IMR-90 (cell line): ENCODE measurements around the gene NELFE. TPM values are rescaled to one million over a fixed set of nuclear protein-coding genes. Genes with fewer than 3 reads are reported as not detected.
"Not testable (repeated sequence)": the region's sequence is repeated elsewhere in the genome, so short reads cannot be mapped to it uniquely, and the experiment has no call there.

ENCODE experiments used
- ATAC-seq: fragments of 200-7000 bp; cut with Tn5 transposase; 2 replicates; pipeline ENCODE4 v1.9.1; 2020; ENCODE audit warnings: low read depth, mild to moderate bottlenecking, moderate library complexity
- BruUV-seq: library from RNA; stranded (reverse); fragments of 400-500 nt; replicated peaks from 2 replicates; lab custom pipeline; 2021; lab: Mats Ljungman, UMichigan
- CTCF ChIA-PET: fragments of 300-600 bp; formaldehyde crosslinking; extraction: SDS; loops from one replicate; lab custom pipeline; 2021; ENCODE audit warnings: antibody characterized with exemption; lab: Yijun Ruan, JAX
- POLR2A ChIA-PET: fragments of 300-600 bp; sonication (Branson Sonifier 250); formaldehyde crosslinking; loops from one replicate; lab custom pipeline; 2022; ENCODE audit warnings: antibody characterized with exemption; ENCODE audit not compliant: unreplicated experiment; lab: Charles Lee
- DNase-seq: peaks from one replicate; pipeline ENCODE4 v3.0.0; 2013
- H2AFZ ChIP-seq: replicated peaks from 2 replicates; pipeline ENCODE3; 2013; ENCODE audit warnings: low read length, mild to moderate bottlenecking; ENCODE audit not compliant: poor library complexity
- H2AK5ac ChIP-seq: 2 replicates; pipeline ENCODE4 v1.6.1; 2013; ENCODE audit warnings: low read depth, low read length, inconsistent platforms
- H2AK9ac ChIP-seq: replicated peaks from 2 replicates; pipeline ENCODE3; 2013; ENCODE audit warnings: mild to moderate bottlenecking, low read depth, low read length, moderate library complexity; ENCODE audit not compliant: poor library complexity
- H2BK120ac ChIP-seq: 2 replicates; pipeline ENCODE4 v1.6.1; 2013; ENCODE audit warnings: low read depth, low read length, inconsistent platforms
- H2BK15ac ChIP-seq: 3 replicates; pipeline ENCODE4 v1.6.1; 2013; ENCODE audit warnings: low read depth, low read length, inconsistent platforms
- H2BK20ac ChIP-seq: 2 replicates; pipeline ENCODE4 v1.6.1; 2013; ENCODE audit warnings: low read depth, mild to moderate bottlenecking, inconsistent platforms, low read length, moderate library complexity
- H2BK5ac ChIP-seq: 2 replicates; pipeline ENCODE4 v1.6.1; 2013; ENCODE audit warnings: mild to moderate bottlenecking, low read depth, low read length, inconsistent platforms; ENCODE audit not compliant: poor library complexity, severe bottlenecking
- H3K14ac ChIP-seq: replicated peaks from 2 replicates; pipeline ENCODE4 v1.6.1; 2013; ENCODE audit warnings: low read depth, low read length, inconsistent platforms
- H3K18ac ChIP-seq: 2 replicates; pipeline ENCODE4 v1.6.1; 2013; ENCODE audit warnings: low read depth, low read length, control low read depth
- H3K23ac ChIP-seq: 2 replicates; pipeline ENCODE4 v1.6.1; 2013; ENCODE audit warnings: low read depth, low read length, inconsistent platforms
- H3K27ac ChIP-seq: 2 replicates; pipeline ENCODE4 v1.5.1; 2013; ENCODE audit warnings: mild to moderate bottlenecking, control low read depth, low read length; ENCODE audit not compliant: insufficient read depth
- H3K27me3 ChIP-seq: 2 replicates; pipeline ENCODE4 v1.6.1; 2013; ENCODE audit warnings: low read length; ENCODE audit not compliant: control insufficient read depth, insufficient read depth
- H3K36me3 ChIP-seq: 2 replicates; pipeline ENCODE4 v1.6.1; 2013; ENCODE audit warnings: low read length, mixed read lengths; ENCODE audit not compliant: control insufficient read depth, insufficient read depth
- H3K4ac ChIP-seq: 2 replicates; pipeline ENCODE4 v1.6.1; 2013; ENCODE audit warnings: low read depth, low read length, inconsistent platforms
- H3K4me1 ChIP-seq: 2 replicates; pipeline ENCODE4 v1.6.1; 2013; ENCODE audit warnings: low read length, mixed read lengths; ENCODE audit not compliant: control insufficient read depth, insufficient read depth
- H3K4me2 ChIP-seq: 2 replicates; pipeline ENCODE4 v1.6.1; 2013; ENCODE audit warnings: low read depth, mild to moderate bottlenecking, control low read depth, low read length, moderate library complexity
- H3K4me3 ChIP-seq: 2 replicates; pipeline ENCODE4 v1.5.1; 2013; ENCODE audit warnings: low read depth, mild to moderate bottlenecking, control low read depth, low read length, moderate library complexity; ENCODE audit not compliant: insufficient read depth
- H3K56ac ChIP-seq: 2 replicates; pipeline ENCODE4 v1.6.1; 2013; ENCODE audit warnings: low read length, inconsistent platforms; ENCODE audit not compliant: insufficient read depth; ENCODE audit errors: extremely low read depth
- H3K79me1 ChIP-seq, 2 experiments: 2 replicates each; pipeline ENCODE4 v1.6.1; 2013; ENCODE audit warnings: low read length in 2 of 2, inconsistent platforms in 1 of 2, low read depth in 1 of 2
- H3K9ac ChIP-seq: 2 replicates; pipeline ENCODE4 v1.6.1; 2013; ENCODE audit warnings: low read depth, low read length, control low read depth
- H3K9me1 ChIP-seq: 2 replicates; pipeline ENCODE4 v1.6.1; 2013; ENCODE audit warnings: low read length, inconsistent platforms; ENCODE audit not compliant: insufficient read depth
- H3K9me3 ChIP-seq: 2 replicates; pipeline ENCODE4 v1.6.1; 2013; ENCODE audit warnings: low read length; ENCODE audit not compliant: control insufficient read depth, insufficient read depth
- H4K20me1 ChIP-seq: 2 replicates; pipeline ENCODE4 v1.6.1; 2013; ENCODE audit warnings: low read length, inconsistent platforms; ENCODE audit not compliant: insufficient read depth
- H4K5ac ChIP-seq: 2 replicates; pipeline ENCODE4 v1.6.1; 2013; ENCODE audit warnings: mild to moderate bottlenecking, low read depth, low read length, control low read depth
- H4K8ac ChIP-seq, 2 experiments: 2 replicates each; pipeline ENCODE4 v1.6.1; 2013; ENCODE audit warnings: low read depth in 2 of 2, low read length in 2 of 2, control low read depth in 1 of 2, inconsistent platforms in 1 of 2
- H4K91ac ChIP-seq: 2 replicates; pipeline ENCODE4 v1.6.1; 2013; ENCODE audit warnings: low read depth, low read length, inconsistent platforms; ENCODE audit not compliant: insufficient read depth
- CEBPB ChIP-seq: IDR thresholded peaks from 2 replicates; pipeline ENCODE4 v1.6.1; 2012; ENCODE audit warnings: low read depth, low read length, improper control_type of control experiment
- RFX5 ChIP-seq: IDR thresholded peaks from 2 replicates; pipeline ENCODE4 v1.8.0; 2012; ENCODE audit warnings: low read depth, mild to moderate bottlenecking, low read length, moderate library complexity
- WGBS, 2 experiments: methylation state at CpG; one replicate each; pipeline versions ENCODE4 v1.1.5 to v1.1.7; 2013; ENCODE audit warnings: missing lambda C conversion rate in 2 of 2; ENCODE audit not compliant: insufficient read length in 1 of 2; ENCODE audit errors: extremely low coverage in 2 of 2; 5-methylcytosine and 5-hydroxymethylcytosine counted together
- dilution Hi-C: fragments of 300-500 bp; cut with HindIII; formaldehyde crosslinking; loops from one replicate; pipeline ENCODE4 v1.14.3; 2018; ENCODE audit warnings: low sequenced_read_pairs; ENCODE audit not compliant: unreplicated experiment
- in situ Hi-C: fragments of 300-500 bp; cut with MboI; formaldehyde crosslinking; loops from 3 replicates; pipeline ENCODE4 v1.14.3; 2019; ENCODE audit warnings: low sequenced_read_pairs, inconsistent platforms, mixed read lengths
- intact Hi-C: fragments of 100-400 bp; cut with micrococcal nuclease; formaldehyde crosslinking; loops from 2 replicates; pipeline ENCODE4 v1.10.0; 2022
- polyA plus RNA-seq, 3 experiments: library from polyadenylated mRNA; depleted of rRNA; stranded (reverse); fragments of >200 nt; gene quantifications; 2 replicates each; pipeline ENCODE4 v1.2.3, GENCODE V29; 2012; ENCODE audit warnings: low replicate concordance in 1 of 3
- total RNA-seq: library from RNA; depleted of rRNA; stranded (reverse); fragments of >200 nt; gene quantifications from 2 replicates; pipeline ENCODE4 v1.2.3, GENCODE V29; 2012

Gene NELFE
- total and polyA plus RNA-seq, 2 of the 4 experiments (the other 2 are of a cell fraction) = 63.6 to 76.0 TPM

DNA sequence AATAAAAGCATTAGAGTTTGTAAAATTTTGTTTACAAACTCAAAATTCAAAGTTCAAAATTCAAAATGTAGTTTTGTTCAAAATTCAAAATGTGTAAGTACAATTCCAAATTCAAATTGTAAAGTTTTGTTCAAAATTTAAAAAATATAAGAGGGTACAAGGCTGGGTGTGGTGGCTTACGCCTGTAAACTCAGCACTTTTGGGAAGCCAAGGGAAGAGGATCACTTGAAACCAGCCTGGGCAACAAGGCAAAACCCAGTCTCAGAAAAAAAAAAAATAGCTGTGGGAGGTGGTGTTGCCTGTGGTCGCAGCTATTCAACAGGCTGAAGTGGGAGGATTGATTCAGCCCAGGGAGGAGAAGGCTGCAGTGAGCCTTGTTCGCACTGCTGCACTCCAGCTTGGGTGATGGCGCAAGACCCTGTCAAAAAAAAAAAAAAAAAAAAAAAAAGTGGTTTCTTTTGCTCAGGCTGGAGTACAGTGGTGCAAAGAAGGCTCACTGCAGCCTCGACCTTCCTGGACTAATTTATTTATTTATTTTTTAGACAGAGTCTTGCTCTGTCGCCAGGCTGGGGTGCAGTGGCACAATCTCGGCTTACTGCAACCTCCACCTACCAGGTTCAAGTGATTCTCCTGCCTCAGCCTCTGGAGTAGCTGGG lies 51.5 kb downstream of the NELFE start:
- Histone ChIP-seq H3K36me3 (no peaks in the 10 kb centered on the region), H2BK5ac (no peak overlapping the region), H3K18ac (no peak overlapping the region), H2AFZ (peak overlapping the region; percentile 26), H3K14ac (0 out of 2 replicates have a peak overlapping the region, but pooled peaks have one; percentile 25), H3K4me2 (no peak overlapping the region), H3K56ac (no peak overlapping the region), H4K5ac (no peak overlapping the region), H3K27ac (peak overlapping the region; percentile 55; the same call in 1 of the 2 replicates), H3K79me1 (no peaks in the 10 kb centered on the region), H3K4ac (peak overlapping the region; percentile 52; the same call in 1 of the 2 replicates), H4K8ac (peak overlapping the region in 1 of 2 experiments; percentile 30; a peak in 1 of 4 replicates), H3K4me1 (peaks cover 10% of the 10 kb centered on the region), H4K20me1 (no peaks in the 10 kb centered on the region), H2AK5ac (0 out of 2 replicates have a peak overlapping the region, but pooled peaks have one; percentile 15), H3K9me1 (peaks cover 14% of the 10 kb centered on the region; the same call in 1 of the 2 replicates), H2AK9ac (no peak overlapping the region), H3K23ac (no peak overlapping the region), H3K4me3 (no peak overlapping the region), H4K91ac (no peak overlapping the region), H2BK15ac (no peak overlapping the region), H3K9me3 (no peaks in the 10 kb centered on the region), H3K27me3 (no peaks in the 10 kb centered on the region), H3K9ac (no peak overlapping the region), H2BK120ac (no peak overlapping the region), H2BK20ac (no peak overlapping the region)
- ATAC-seq (peak; percentile 46), DNase-seq (peak; percentile 85)
- POLR2A ChIA-PET = no interaction called here
- in situ Hi-C loops (no loop called here), intact Hi-C loops (no loop called here), dilution Hi-C loops (no loop called here)
- no TSS peak for BruUV-seq
- TF ChIP-seq RFX5 (no peak), CEBPB (peak; percentile 93)
- CTCF ChIA-PET = interaction anchor here (0.6 to 1.2 kb wide), 2 partner anchors 45 to 686 kb away, joined by 3 read pairs; no protein-coding TSS in a partner anchor
- WGBS, 2 experiments = 7% methylated on average over 2 of the region's 7 CpGs; no CpG with 5 or more reads in 1 of the 2 experiments

DNA sequence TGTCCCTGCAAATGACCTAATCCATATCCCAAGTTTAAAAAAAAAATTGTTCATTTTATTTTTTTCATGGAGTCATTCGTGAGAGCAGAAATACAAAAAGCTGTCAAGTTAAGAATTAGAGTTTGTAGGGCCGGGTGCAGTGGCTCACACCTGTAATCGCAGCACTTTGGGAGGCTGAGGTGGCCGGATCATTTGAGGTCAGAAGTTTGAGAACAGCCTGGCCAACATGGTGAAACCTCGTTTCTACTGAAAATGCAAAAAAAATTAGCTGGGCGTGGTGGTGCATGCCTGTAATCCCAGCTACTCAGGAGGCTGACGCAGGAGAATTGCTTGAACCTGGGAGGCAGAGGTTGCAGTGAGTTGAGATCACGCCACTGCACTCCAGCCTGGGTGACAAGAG lies 52.0 kb downstream of the NELFE start:
- H4K5ac ChIP-seq, dilution Hi-C loops, DNase-seq, H2AFZ ChIP-seq, H3K9ac ChIP-seq, H3K9me1 ChIP-seq, POLR2A ChIA-PET, H2BK15ac ChIP-seq, H2BK5ac ChIP-seq, intact Hi-C loops, H3K27me3 ChIP-seq, H3K56ac ChIP-seq, H3K36me3 ChIP-seq, in situ Hi-C loops, ATAC-seq, H2AK5ac ChIP-seq, H4K8ac ChIP-seq, H3K79me1 ChIP-seq, H4K20me1 ChIP-seq, H3K18ac ChIP-seq, H3K14ac ChIP-seq, H3K23ac ChIP-seq, H3K4ac ChIP-seq, H2BK20ac ChIP-seq, H3K4me1 ChIP-seq, H2BK120ac ChIP-seq, H3K9me3 ChIP-seq, BruUV-seq, H3K27ac ChIP-seq, H3K4me2 ChIP-seq, H3K4me3 ChIP-seq: not testable (repeated sequence)
- H2AK9ac ChIP-seq = peak overlapping the region; percentile 61
- 0 out of 2 replicates have a peak overlapping the region, but pooled peaks have one; percentile 32 for H4K91ac ChIP-seq
- CTCF ChIA-PET = interaction anchor here (1.2 to 2.1 kb wide), 2 partner anchors 46 kb away, joined by 3 to 10 read pairs; no protein-coding TSS in a partner anchor
- WGBS, 2 experiments = 76% methylated on average over 6 of the region's 8 CpGs; no CpG with 5 or more reads in 1 of the 2 experiments
